ENCODE data around the gene UHRF1.

The UHRF1 gene

GRCh38 chr19:4910594-4911281 is 1.4 kb downstream of the UHRF1 start:
- H3K36me3 Mint-ChIP-seq = no peaks in the 10 kb centered on the region
- no peaks in the 10 kb centered on the region for H3K27me3 Mint-ChIP-seq

GRCh38 chr19:4911314-4911713 is 2.0 kb downstream of the UHRF1 start:
- no peak for ATAC-seq (ENCODE audit: low read depth)
- Mint-ChIP-seq H3K9me3 (no peaks in the 10 kb centered on the region), H3K27me3 (no peaks in the 10 kb centered on the region), H3K36me3 (no peaks in the 10 kb centered on the region), H3K4me1 (peaks cover 27% of the 10 kb centered on the region), H3K4me3 (peak overlapping the region; percentile 87), H3K27ac (peak overlapping the region; percentile 15)
- no peak for DNase-seq (ENCODE audit: low spot score in 2 of 2)

More at GRCh38 chr19:4910594-4911281, 1.4 kb downstream of the UHRF1 start:
- peaks cover 27% of the 10 kb centered on the region for H3K4me1 Mint-ChIP-seq
- H3K27ac Mint-ChIP-seq = no peak overlapping the region
- ATAC-seq (ENCODE audit: low read depth) (no peak), DNase-seq (ENCODE audit: low spot score in 2 of 2) (peak in 1 of 2 donors; percentile 20)
- H3K9me3 Mint-ChIP-seq = no peaks in the 10 kb centered on the region
- peak overlapping the region; percentile 87 for H3K4me3 Mint-ChIP-seq

- Mint-ChIP-seq H3K9me3 (no peaks in the 10 kb centered on the region), H3K36me3 (no peaks in the 10 kb centered on the region), H3K4me3 (peak overlapping the region; percentile 87)
These were observed 2.7 kb downstream of the UHRF1 start for GRCh38 chr19:4911786-4912672.

GRCh38 chr19:4913996-4914735 is 4.9 kb downstream of the UHRF1 start:
- Mint-ChIP-seq H3K36me3 (no peaks in the 10 kb centered on the region), H3K27me3 (no peaks in the 10 kb centered on the region), H3K27ac (no peak overlapping the region), H3K9me3 (no peaks in the 10 kb centered on the region), H3K4me1 (peaks cover 32% of the 10 kb centered on the region), H3K4me3 (peak overlapping the region; percentile 98)
- DNase-seq (ENCODE audit: low spot score in 2 of 2) = no peak
- ATAC-seq (ENCODE audit: low read depth) = no peak

More at GRCh38 chr19:4911786-4912672, 2.7 kb downstream of the UHRF1 start:
- Mint-ChIP-seq H3K4me1 (peaks cover 32% of the 10 kb centered on the region), H3K27ac (peak overlapping the region; percentile 15), H3K27me3 (no peaks in the 10 kb centered on the region)
- DNase-seq (ENCODE audit: low spot score in 2 of 2) = peak; percentile 56 to 69
- ATAC-seq (ENCODE audit: low read depth) = peak; percentile 39

- peaks cover 32% of the 10 kb centered on the region for H3K4me1 Mint-ChIP-seq
- DNase-seq (ENCODE audit: low spot score in 2 of 2) (no peak), ATAC-seq (ENCODE audit: low read depth) (peak; percentile 31)
- no peak overlapping the region for H3K27ac Mint-ChIP-seq
- no peaks in the 10 kb centered on the region for H3K9me3 Mint-ChIP-seq
- H3K36me3 Mint-ChIP-seq = no peaks in the 10 kb centered on the region
- H3K27me3 Mint-ChIP-seq = no peaks in the 10 kb centered on the region
- H3K4me3 Mint-ChIP-seq = peak overlapping the region; percentile 98
These were observed 5.6 kb downstream of the UHRF1 start for GRCh38 chr19:4914736-4915501.

- Mint-ChIP-seq H3K27me3 (no peaks in the 10 kb centered on the region), H3K4me1 (peaks cover 26% of the 10 kb centered on the region), H3K36me3 (no peaks in the 10 kb centered on the region), H3K4me3 (peak overlapping the region; percentile 98), H3K27ac (peak overlapping the region; percentile 87), H3K9me3 (no peaks in the 10 kb centered on the region)
- ATAC-seq (ENCODE audit: low read depth) = peak; percentile 61
- DNase-seq (ENCODE audit: low spot score in 2 of 2) = peak in 1 of 2 donors; percentile 46
These were observed 7.2 kb downstream of the UHRF1 start for GRCh38 chr19:4916292-4917082.

GRCh38 chr19:4922530-4923275 is 13.4 kb downstream of the UHRF1 start:
- DNase-seq (ENCODE audit: low spot score in 2 of 2) (no peak), ATAC-seq (ENCODE audit: low read depth) (no peak)
- H3K36me3 Mint-ChIP-seq = no peaks in the 10 kb centered on the region

GRCh38 chr19:4923276-4923747 is 14.0 kb downstream of the UHRF1 start:
- Mint-ChIP-seq H3K27me3 (no peaks in the 10 kb centered on the region), H3K4me1 (no peaks in the 10 kb centered on the region), H3K27ac (no peak overlapping the region), H3K9me3 (no peaks in the 10 kb centered on the region), H3K36me3 (no peaks in the 10 kb centered on the region), H3K4me3 (no peak overlapping the region)
- DNase-seq (ENCODE audit: low spot score in 2 of 2) (no peak), ATAC-seq (ENCODE audit: low read depth) (no peak)

More at GRCh38 chr19:4922530-4923275, 13.4 kb downstream of the UHRF1 start:
- H3K9me3 Mint-ChIP-seq = no peaks in the 10 kb centered on the region
- H3K4me1 Mint-ChIP-seq = no peaks in the 10 kb centered on the region
- H3K4me3 Mint-ChIP-seq = no peak overlapping the region
- H3K27me3 Mint-ChIP-seq = no peaks in the 10 kb centered on the region
- no peak overlapping the region for H3K27ac Mint-ChIP-seq

- Mint-ChIP-seq H3K4me3 (no peak overlapping the region), H3K27ac (no peak overlapping the region), H3K36me3 (no peaks in the 10 kb centered on the region), H3K27me3 (no peaks in the 10 kb centered on the region), H3K4me1 (peaks cover 10% of the 10 kb centered on the region), H3K9me3 (no peaks in the 10 kb centered on the region)
- DNase-seq (ENCODE audit: low spot score in 2 of 2) (no peak), ATAC-seq (ENCODE audit: low read depth) (no peak)
These were observed 19.9 kb downstream of the UHRF1 start for GRCh38 chr19:4929186-4929585.

GRCh38 chr19:4930664-4931063 is 21.4 kb downstream of the UHRF1 start:
- no peaks in the 10 kb centered on the region for H3K27me3 Mint-ChIP-seq
- no peak overlapping the region for H3K4me3 Mint-ChIP-seq
- H3K27ac Mint-ChIP-seq = no peak overlapping the region
- ATAC-seq (ENCODE audit: low read depth) (no peak), DNase-seq (ENCODE audit: low spot score in 2 of 2) (no peak)
- no peaks in the 10 kb centered on the region for H3K9me3 Mint-ChIP-seq
- H3K4me1 Mint-ChIP-seq = peaks cover 10% of the 10 kb centered on the region
- H3K36me3 Mint-ChIP-seq = no peaks in the 10 kb centered on the region

- H3K27me3 Mint-ChIP-seq = no peaks in the 10 kb centered on the region
- peak overlapping the region; percentile 59 for H3K27ac Mint-ChIP-seq
- DNase-seq (ENCODE audit: low spot score in 2 of 2) (no peak), ATAC-seq (ENCODE audit: low read depth) (no peak)
- H3K36me3 Mint-ChIP-seq = no peaks in the 10 kb centered on the region
- peaks cover 10% of the 10 kb centered on the region for H3K4me1 Mint-ChIP-seq
- no peak overlapping the region for H3K4me3 Mint-ChIP-seq
- no peaks in the 10 kb centered on the region for H3K9me3 Mint-ChIP-seq
These were observed 23.4 kb downstream of the UHRF1 start for GRCh38 chr19:4932711-4933110.

GRCh38 chr19:4933528-4933927 is 24.2 kb downstream of the UHRF1 start:
- Mint-ChIP-seq H3K9me3 (no peaks in the 10 kb centered on the region), H3K4me1 (peaks cover 10% of the 10 kb centered on the region), H3K4me3 (no peak overlapping the region), H3K36me3 (no peaks in the 10 kb centered on the region), H3K27me3 (no peaks in the 10 kb centered on the region), H3K27ac (peak overlapping the region; percentile 59)
- ATAC-seq (ENCODE audit: low read depth) (no peak), DNase-seq (ENCODE audit: low spot score in 2 of 2) (no peak)
